ENCODE measurements around the gene PIEZO2.
A peak's percentile ranks its signal among the peaks of the same experiment; 100 is the strongest.

Gene PIEZO2

GRCh38 chr18:10864722-10865121 lies 284.6 kb downstream of the PIEZO2 start:
- peak overlapping the region; percentile 49 to 94 for H2BK12ac ChIP-seq (ENCODE audit: low read length in 2 of 2)
- no peak overlapping the region for H2AFZ ChIP-seq (ENCODE audit: low read depth, low read length)
- no peak overlapping the region for H2BK5ac ChIP-seq (ENCODE audit: low read depth, low read length, poor library complexity, severe bottlenecking)
- no peak overlapping the region for H3K23ac ChIP-seq (ENCODE audit: low read length in 2 of 2)
- H3K36me3 ChIP-seq (ENCODE audit: control insufficient read depth in 1 of 2, insufficient read depth in 2 of 2, low read depth in 1 of 2, low read length in 2 of 2): no peaks in the 10 kb centered on the region
- H3K14ac ChIP-seq (ENCODE audit: low read length in 2 of 2): no peak overlapping the region
- no peaks in the 10 kb centered on the region for H3K9me3 ChIP-seq (ENCODE audit: control insufficient read depth, low read length)
- peak overlapping the region; percentile 76 to 81 for H3K18ac ChIP-seq (ENCODE audit: low read depth in 1 of 2, low read length in 2 of 2)
- H2AK5ac ChIP-seq (ENCODE audit: low read length, severe bottlenecking): no peak overlapping the region
- no peak for DNase-seq
- H3K79me1 ChIP-seq (replicated peaks; ENCODE audit: low read length, poor library complexity, severe bottlenecking): no peaks in the 10 kb centered on the region
- peak overlapping the region; percentile 43 for H4K8ac ChIP-seq (ENCODE audit: low read length)
- peaks cover 0 to 3% of the 10 kb centered on the region in 2 experiments for H3K27me3 ChIP-seq (ENCODE audit: control insufficient read depth in 1 of 2, insufficient read depth in 1 of 2, low read length in 2 of 2)
- H3K9ac ChIP-seq (ENCODE audit: low read length): no peak overlapping the region
- no peak overlapping the region for H3K4me2 ChIP-seq (ENCODE audit: low read length, poor library complexity, severe bottlenecking)
- H4K91ac ChIP-seq (ENCODE audit: low read length): no peak overlapping the region
- H2BK15ac ChIP-seq (ENCODE audit: low read depth, poor library complexity, severe bottlenecking): no peak overlapping the region
- H3K27ac ChIP-seq (ENCODE audit: low read length, poor library complexity, severe bottlenecking): no peak overlapping the region
- H2BK120ac ChIP-seq (ENCODE audit: low read depth, low read length): peak overlapping the region; percentile 69
- H3K4me3 ChIP-seq (ENCODE audit: insufficient read depth in 1 of 2, low read depth in 1 of 2, low read length in 2 of 2): no peak overlapping the region
- H3K4me1 ChIP-seq (ENCODE audit: control insufficient read depth, insufficient read depth, low read depth, low read length): no peaks in the 10 kb centered on the region
- WGBS: 88% methylated on average over 5 of the region's 5 CpGs
- H3K4ac ChIP-seq (ENCODE audit: low read depth in 1 of 2, low read length in 2 of 2): peak overlapping the region; percentile 15 to 77

DNA sequence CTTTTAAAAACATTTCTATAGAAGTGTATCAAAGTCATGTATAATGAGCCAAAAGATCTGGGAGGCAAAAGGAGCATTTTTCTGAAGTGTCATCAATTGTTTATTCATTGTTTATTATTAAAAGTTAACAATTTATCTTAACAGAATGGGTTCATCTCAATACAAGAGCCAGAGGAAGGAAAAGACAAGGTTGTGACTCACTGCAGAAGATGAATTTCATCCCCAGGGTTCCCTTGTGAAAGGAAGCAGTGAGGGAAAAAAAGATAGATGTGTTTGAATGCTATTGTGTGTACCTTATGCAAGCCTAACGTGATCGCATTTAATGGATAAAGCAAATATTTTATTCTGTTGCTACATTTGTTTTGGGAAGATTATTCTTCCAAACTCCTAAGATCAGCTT lies 286.3 kb downstream of the PIEZO2 start:
- Histone ChIP-seq H2BK120ac (ENCODE audit: low read depth, low read length) (no peak overlapping the region), H3K9me3 (ENCODE audit: control insufficient read depth, low read length) (no peaks in the 10 kb centered on the region), H2BK5ac (ENCODE audit: low read depth, low read length, poor library complexity, severe bottlenecking) (no peak overlapping the region), H2AFZ (ENCODE audit: low read depth, low read length) (no peak overlapping the region), H4K8ac (ENCODE audit: low read length) (no peak overlapping the region), H3K4me3 (ENCODE audit: insufficient read depth in 1 of 2, low read depth in 1 of 2, low read length in 2 of 2) (no peak overlapping the region), H3K4ac (ENCODE audit: low read depth in 1 of 2, low read length in 2 of 2) (no peak overlapping the region), H3K27ac (ENCODE audit: low read length, poor library complexity, severe bottlenecking) (no peak overlapping the region), H3K4me1 (ENCODE audit: control insufficient read depth, insufficient read depth, low read depth, low read length) (peaks cover 2% of the 10 kb centered on the region), H2AK5ac (ENCODE audit: low read length, severe bottlenecking) (no peak overlapping the region), H2BK15ac (ENCODE audit: low read depth, poor library complexity, severe bottlenecking) (no peak overlapping the region), H2BK12ac (ENCODE audit: low read length in 2 of 2) (no peak overlapping the region), H3K23ac (ENCODE audit: low read length in 2 of 2) (no peak overlapping the region), H3K79me1 (replicated peaks; ENCODE audit: low read length, poor library complexity, severe bottlenecking) (no peaks in the 10 kb centered on the region), H3K4me2 (ENCODE audit: low read length, poor library complexity, severe bottlenecking) (no peak overlapping the region), H3K27me3 (ENCODE audit: control insufficient read depth in 1 of 2, insufficient read depth in 1 of 2, low read length in 2 of 2) (peaks cover 0 to 10% of the 10 kb centered on the region in 2 experiments), H3K9ac (ENCODE audit: low read length) (no peak overlapping the region), H4K91ac (ENCODE audit: low read length) (no peak overlapping the region), H3K14ac (ENCODE audit: low read length in 2 of 2) (no peak overlapping the region), H3K36me3 (ENCODE audit: control insufficient read depth in 1 of 2, insufficient read depth in 2 of 2, low read depth in 1 of 2, low read length in 2 of 2) (peaks cover 0 to 3% of the 10 kb centered on the region in 2 experiments), H3K18ac (ENCODE audit: low read depth in 1 of 2, low read length in 2 of 2) (no peak overlapping the region)
- WGBS: 0% methylated on average over 2 of the region's 2 CpGs
- DNase-seq: peak; percentile 80

DNA sequence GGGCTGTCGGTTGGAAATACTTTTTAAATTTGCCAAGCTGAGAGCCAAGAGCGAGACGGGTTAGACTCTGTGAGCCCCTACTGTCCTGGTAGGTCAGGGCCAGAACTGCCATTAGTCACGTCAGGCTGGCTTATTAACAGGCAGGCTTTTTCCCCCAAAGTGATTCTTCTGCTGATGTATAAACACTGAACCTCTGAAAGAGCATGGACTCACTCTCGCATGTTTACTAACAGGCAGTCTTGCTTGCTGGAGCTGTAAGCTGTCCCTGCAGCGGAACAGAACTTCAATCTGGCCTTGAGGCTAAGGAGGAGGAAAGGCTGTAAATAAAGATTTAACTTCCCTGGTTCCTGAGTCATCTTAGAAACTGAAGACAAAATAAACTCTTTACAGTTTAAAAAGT lies 288.4 kb downstream of the PIEZO2 start:
- H2BK12ac ChIP-seq (ENCODE audit: low read length in 2 of 2): no peak overlapping the region
- peak; percentile 95 for DNase-seq
- H3K4ac ChIP-seq (ENCODE audit: low read depth in 1 of 2, low read length in 2 of 2): no peak overlapping the region
- H2BK5ac ChIP-seq (ENCODE audit: low read depth, low read length, poor library complexity, severe bottlenecking): no peak overlapping the region
- no peak overlapping the region for H2AFZ ChIP-seq (ENCODE audit: low read depth, low read length)
- WGBS: 3% methylated on average over 6 of the region's 6 CpGs
- H4K91ac ChIP-seq (ENCODE audit: low read length): no peak overlapping the region
- H3K23ac ChIP-seq (ENCODE audit: low read length in 2 of 2): no peak overlapping the region
- no peak overlapping the region for H2AK5ac ChIP-seq (ENCODE audit: low read length, severe bottlenecking)
- peaks cover 2% of the 10 kb centered on the region for H3K4me1 ChIP-seq (ENCODE audit: control insufficient read depth, insufficient read depth, low read depth, low read length)
- no peaks in the 10 kb centered on the region for H3K79me1 ChIP-seq (replicated peaks; ENCODE audit: low read length, poor library complexity, severe bottlenecking)
- H4K8ac ChIP-seq (ENCODE audit: low read length): no peak overlapping the region
- H3K14ac ChIP-seq (ENCODE audit: low read length in 2 of 2): no peak overlapping the region
- H3K27ac ChIP-seq (ENCODE audit: low read length, poor library complexity, severe bottlenecking): no peak overlapping the region
- no peak overlapping the region for H2BK15ac ChIP-seq (ENCODE audit: low read depth, poor library complexity, severe bottlenecking)
- H3K9me3 ChIP-seq (ENCODE audit: control insufficient read depth, low read length): no peaks in the 10 kb centered on the region
- no peak overlapping the region for H2BK120ac ChIP-seq (ENCODE audit: low read depth, low read length)
- H3K4me2 ChIP-seq (ENCODE audit: low read length, poor library complexity, severe bottlenecking): no peak overlapping the region
- H3K18ac ChIP-seq (ENCODE audit: low read depth in 1 of 2, low read length in 2 of 2): no peak overlapping the region
- no peak overlapping the region for H3K9ac ChIP-seq (ENCODE audit: low read length)
- H3K27me3 ChIP-seq (ENCODE audit: control insufficient read depth in 1 of 2, insufficient read depth in 1 of 2, low read length in 2 of 2): peaks cover 0 to 17% of the 10 kb centered on the region in 2 experiments
- peaks cover 0 to 3% of the 10 kb centered on the region in 2 experiments for H3K36me3 ChIP-seq (ENCODE audit: control insufficient read depth in 1 of 2, insufficient read depth in 2 of 2, low read depth in 1 of 2, low read length in 2 of 2)
- no peak overlapping the region for H3K4me3 ChIP-seq (ENCODE audit: insufficient read depth in 1 of 2, low read depth in 1 of 2, low read length in 2 of 2)

DNA sequence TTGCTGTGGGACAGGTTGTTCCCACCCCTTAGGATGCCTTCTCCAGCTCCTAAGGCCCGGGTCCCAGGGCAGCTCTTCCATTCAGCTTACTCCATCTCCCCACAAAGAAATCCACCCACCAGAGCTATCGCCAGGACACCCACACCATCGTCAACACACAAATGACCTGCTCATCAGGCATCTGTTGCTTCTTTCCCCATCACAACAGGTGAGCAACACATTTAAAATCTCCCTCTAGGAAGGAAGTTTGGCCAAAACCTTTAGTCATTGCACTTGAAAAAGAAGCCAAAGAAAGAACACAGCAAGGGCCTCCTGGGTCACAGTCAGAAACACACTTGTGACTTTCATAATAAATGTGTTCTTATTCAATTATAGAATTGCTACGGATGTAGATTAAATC lies 289.0 kb downstream of the PIEZO2 start:
- Histone ChIP-seq H3K18ac (ENCODE audit: low read depth in 1 of 2, low read length in 2 of 2) (peak overlapping the region; percentile 79 to 87), H2AFZ (ENCODE audit: low read depth, low read length) (no peak overlapping the region), H3K9me3 (ENCODE audit: control insufficient read depth, low read length) (no peaks in the 10 kb centered on the region), H3K14ac (ENCODE audit: low read length in 2 of 2) (no peak overlapping the region), H3K4me3 (ENCODE audit: insufficient read depth in 1 of 2, low read depth in 1 of 2, low read length in 2 of 2) (no peak overlapping the region), H3K4ac (ENCODE audit: low read depth in 1 of 2, low read length in 2 of 2) (peak overlapping the region; percentile 71 to 97), H2BK15ac (ENCODE audit: low read depth, poor library complexity, severe bottlenecking) (no peak overlapping the region), H3K27me3 (ENCODE audit: control insufficient read depth in 1 of 2, insufficient read depth in 1 of 2, low read length in 2 of 2) (peaks cover 0 to 17% of the 10 kb centered on the region in 2 experiments), H2BK5ac (ENCODE audit: low read depth, low read length, poor library complexity, severe bottlenecking) (no peak overlapping the region), H3K36me3 (ENCODE audit: control insufficient read depth in 1 of 2, insufficient read depth in 2 of 2, low read depth in 1 of 2, low read length in 2 of 2) (peaks cover 0 to 3% of the 10 kb centered on the region in 2 experiments), H2BK12ac (ENCODE audit: low read length in 2 of 2) (peak overlapping the region; percentile 12 to 100), H3K27ac (ENCODE audit: low read length, poor library complexity, severe bottlenecking) (no peak overlapping the region), H3K79me1 (replicated peaks; ENCODE audit: low read length, poor library complexity, severe bottlenecking) (no peaks in the 10 kb centered on the region), H2BK120ac (ENCODE audit: low read depth, low read length) (peak overlapping the region; percentile 69), H4K91ac (ENCODE audit: low read length) (peak overlapping the region; percentile 0), H3K4me1 (ENCODE audit: control insufficient read depth, insufficient read depth, low read depth, low read length) (peaks cover 2% of the 10 kb centered on the region), H4K8ac (ENCODE audit: low read length) (peak overlapping the region; percentile 84), H3K23ac (ENCODE audit: low read length in 2 of 2) (peak overlapping the region in 1 of 2 experiments; percentile 2), H3K4me2 (ENCODE audit: low read length, poor library complexity, severe bottlenecking) (no peak overlapping the region), H3K9ac (ENCODE audit: low read length) (no peak overlapping the region), H2AK5ac (ENCODE audit: low read length, severe bottlenecking) (no peak overlapping the region)
- WGBS: 75% methylated on average over 3 of the region's 4 CpGs
- peak; percentile 47 for DNase-seq

Data from mesenchymal stem cell (in vitro differentiated cells and primary cell).